Measurements from ENCODE around the gene NOTCH1. TPM values are rescaled to one million over a fixed set of nuclear protein-coding genes. Genes with fewer than 3 reads are reported as not detected.

NOTCH1 gene
- total RNA-seq, 2 experiments from 2014 or later, result 17.6 to 17.9 TPM

DNA sequence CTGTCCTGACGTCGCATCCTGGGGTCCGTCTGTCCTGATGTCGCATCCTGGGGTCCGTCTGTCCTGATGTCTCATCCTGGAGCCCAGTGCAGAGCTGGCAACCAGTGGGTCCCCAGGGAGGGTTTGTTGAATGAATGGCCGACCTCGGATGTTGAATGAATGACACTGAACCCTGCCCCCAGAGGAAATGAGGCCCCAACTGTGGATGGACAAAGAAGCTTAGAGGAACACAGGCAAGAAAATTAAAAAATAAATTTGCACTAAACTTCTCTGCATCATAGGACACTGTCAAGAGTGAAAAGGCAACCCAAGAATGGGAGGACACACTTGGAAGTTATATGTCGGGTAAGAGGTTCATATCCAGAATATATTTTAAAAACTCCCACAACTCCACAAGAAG is 47.7 kb upstream of the NOTCH1 start:
- Histone ChIP-seq H2AFZ (ENCODE audit: low read length) (no peak overlapping the region), H3K36me3 (ENCODE audit: insufficient read depth, low read length) (no peaks in the 10 kb centered on the region), H3K4me3 (ENCODE audit: low read depth, low read length, poor library complexity, severe bottlenecking) (no peak overlapping the region), H3K9me2 (ENCODE audit: insufficient read depth, low read length) (no peaks in the 10 kb centered on the region), H3K27ac (ENCODE audit: low read depth, low read length, poor library complexity, severe bottlenecking) (no peak overlapping the region), H3K79me2 (ENCODE audit: insufficient read depth, low read depth, low read length) (no peaks in the 10 kb centered on the region), H3K4me1 (ENCODE audit: insufficient read depth, low read length, poor library complexity, severe bottlenecking) (peaks cover 7% of the 10 kb centered on the region), H4K20me1 (ENCODE audit: insufficient read depth, low read length) (no peaks in the 10 kb centered on the region), H3K9me3 (ENCODE audit: low read length) (no peaks in the 10 kb centered on the region), H3K4me2 (ENCODE audit: low read length) (no peak overlapping the region)
- no peak for DNase-seq (ENCODE audit: low spot score)
- TF ChIP-seq, protein P1, sequence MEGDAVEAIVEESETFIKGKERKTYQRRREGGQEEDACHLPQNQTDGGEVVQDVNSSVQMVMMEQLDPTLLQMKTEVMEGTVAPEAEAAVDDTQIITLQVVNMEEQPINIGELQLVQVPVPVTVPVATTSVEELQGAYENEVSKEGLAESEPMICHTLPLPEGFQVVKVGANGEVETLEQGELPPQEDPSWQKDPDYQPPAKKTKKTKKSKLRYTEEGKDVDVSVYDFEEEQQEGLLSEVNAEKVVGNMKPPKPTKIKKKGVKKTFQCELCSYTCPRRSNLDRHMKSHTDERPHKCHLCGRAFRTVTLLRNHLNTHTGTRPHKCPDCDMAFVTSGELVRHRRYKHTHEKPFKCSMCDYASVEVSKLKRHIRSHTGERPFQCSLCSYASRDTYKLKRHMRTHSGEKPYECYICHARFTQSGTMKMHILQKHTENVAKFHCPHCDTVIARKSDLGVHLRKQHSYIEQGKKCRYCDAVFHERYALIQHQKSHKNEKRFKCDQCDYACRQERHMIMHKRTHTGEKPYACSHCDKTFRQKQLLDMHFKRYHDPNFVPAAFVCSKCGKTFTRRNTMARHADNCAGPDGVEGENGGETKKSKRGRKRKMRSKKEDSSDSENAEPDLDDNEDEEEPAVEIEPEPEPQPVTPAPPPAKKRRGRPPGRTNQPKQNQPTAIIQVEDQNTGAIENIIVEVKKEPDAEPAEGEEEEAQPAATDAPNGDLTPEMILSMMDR (conservative IDR thresholded peaks at IDR 0.05; ENCODE audit: low read length), result no peak
- no peak for TF ChIP-seq EZH2phosphoT487 (IDR thresholded peaks at IDR 0.05; ENCODE audit: borderline replicate concordance, low read depth, low read length)
- BruUV-seq (replicated peaks), result no TSS peak
- CTCF ChIA-PET (ENCODE audit: unreplicated experiment), result no interaction called here
- intact Hi-C loops (cut with micrococcal nuclease; ENCODE audit: unreplicated experiment), result no loop called here
- POLR2A ChIA-PET, result no interaction called here

DNA sequence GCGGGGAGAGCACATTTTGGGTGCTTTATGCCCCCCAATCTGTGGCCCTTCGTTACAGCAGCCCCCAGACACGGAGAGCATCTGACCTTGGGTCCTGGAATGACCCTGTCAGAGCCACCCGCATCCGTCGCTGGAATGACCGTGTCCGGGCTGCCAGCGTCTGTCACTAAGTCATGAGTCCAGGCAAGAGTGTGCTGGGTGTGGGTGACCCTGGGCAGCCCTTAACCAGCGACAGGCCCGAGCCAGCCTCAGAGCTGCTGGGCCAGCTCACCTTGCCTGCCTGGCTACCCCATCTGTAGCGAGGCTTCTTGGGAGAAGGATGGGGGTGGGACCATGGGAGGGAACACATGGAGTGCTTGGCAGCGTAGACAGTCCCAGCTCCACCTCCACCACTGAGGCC is 46.8 kb upstream of the NOTCH1 start:
- no TSS peak for BruUV-seq (replicated peaks)
- CTCF ChIA-PET (ENCODE audit: unreplicated experiment), result no interaction called here
- H3K4me3 ChIP-seq (ENCODE audit: low read depth, low read length, poor library complexity, severe bottlenecking), result no peak overlapping the region
- no peak overlapping the region for H3K27ac ChIP-seq (ENCODE audit: low read depth, low read length, poor library complexity, severe bottlenecking)
- no peaks in the 10 kb centered on the region for H3K36me3 ChIP-seq (ENCODE audit: insufficient read depth, low read length)
- no peaks in the 10 kb centered on the region for H3K9me2 ChIP-seq (ENCODE audit: insufficient read depth, low read length)
- TF ChIP-seq EZH2phosphoT487 (IDR thresholded peaks at IDR 0.05; ENCODE audit: borderline replicate concordance, low read depth, low read length), result no peak
- TF ChIP-seq, protein P1 (conservative IDR thresholded peaks at IDR 0.05; ENCODE audit: low read length), result no peak
- no peak overlapping the region for H2AFZ ChIP-seq (ENCODE audit: low read length)
- no peaks in the 10 kb centered on the region for H3K9me3 ChIP-seq (ENCODE audit: low read length)
- H3K79me2 ChIP-seq (ENCODE audit: insufficient read depth, low read depth, low read length), result no peaks in the 10 kb centered on the region
- POLR2A ChIA-PET, result no interaction called here
- DNase-seq (ENCODE audit: low spot score), result no peak
- intact Hi-C loops (cut with micrococcal nuclease; ENCODE audit: unreplicated experiment), result no loop called here
- no peak overlapping the region for H3K4me2 ChIP-seq (ENCODE audit: low read length)
- H3K4me1 ChIP-seq (ENCODE audit: insufficient read depth, low read length, poor library complexity, severe bottlenecking), result peaks cover 16% of the 10 kb centered on the region
- no peaks in the 10 kb centered on the region for H4K20me1 ChIP-seq (ENCODE audit: insufficient read depth, low read length)

DNA sequence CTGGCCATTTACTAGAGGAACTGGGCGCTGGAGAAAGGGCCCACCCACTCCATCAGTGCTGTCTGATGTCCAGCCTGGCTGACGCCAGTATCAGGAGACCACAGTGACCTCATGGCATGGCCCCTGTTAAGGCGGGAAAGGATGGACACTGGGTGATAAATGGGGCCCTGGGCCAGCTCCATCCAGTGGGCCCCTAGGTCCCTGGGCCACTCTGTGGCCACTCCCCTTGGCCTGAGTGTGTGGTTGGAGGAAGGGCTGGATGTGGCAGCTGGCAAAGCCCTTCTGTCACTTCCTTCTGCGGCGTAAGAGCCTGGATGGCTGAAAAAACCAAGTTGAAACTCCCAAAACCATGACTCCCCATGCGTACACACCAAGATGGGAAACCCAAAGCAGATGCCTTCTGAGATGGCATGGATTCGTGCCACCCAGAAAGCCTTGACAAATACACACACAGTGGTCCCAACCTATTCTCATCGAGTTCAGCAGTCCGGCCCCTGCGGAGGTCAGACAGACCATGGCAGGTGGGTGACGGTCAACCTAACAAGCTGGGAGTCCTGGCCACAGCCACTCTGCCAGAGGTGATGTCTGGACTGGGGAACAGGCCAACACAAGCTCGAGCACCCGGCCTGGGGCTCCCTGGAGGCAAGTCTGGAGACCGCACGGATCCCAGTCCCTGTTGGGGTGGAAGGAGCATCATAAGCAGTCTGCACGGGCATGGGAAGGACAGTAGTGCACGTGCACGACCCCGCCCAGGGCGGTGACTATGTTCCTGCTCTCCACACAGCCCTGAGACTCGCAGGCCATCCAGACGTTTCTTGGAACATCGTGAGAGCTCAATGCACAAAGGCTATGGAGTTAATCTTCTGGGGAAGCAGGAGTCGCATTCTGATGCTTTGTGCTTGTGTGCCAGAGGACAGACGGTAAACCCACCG is 45.2 kb upstream of the NOTCH1 start:
- DNase-seq (ENCODE audit: low spot score), result no peak
- Histone ChIP-seq H3K9me3 (ENCODE audit: low read length) (no peaks in the 10 kb centered on the region), H3K79me2 (ENCODE audit: insufficient read depth, low read depth, low read length) (no peaks in the 10 kb centered on the region), H3K4me2 (ENCODE audit: low read length) (no peak overlapping the region), H3K4me1 (ENCODE audit: insufficient read depth, low read length, poor library complexity, severe bottlenecking) (peaks cover 22% of the 10 kb centered on the region), H3K9me2 (ENCODE audit: insufficient read depth, low read length) (no peaks in the 10 kb centered on the region), H3K27ac (ENCODE audit: low read depth, low read length, poor library complexity, severe bottlenecking) (no peak overlapping the region), H2AFZ (ENCODE audit: low read length) (no peak overlapping the region), H3K36me3 (ENCODE audit: insufficient read depth, low read length) (no peaks in the 10 kb centered on the region), H4K20me1 (ENCODE audit: insufficient read depth, low read length) (no peaks in the 10 kb centered on the region), H3K4me3 (ENCODE audit: low read depth, low read length, poor library complexity, severe bottlenecking) (no peak overlapping the region)
- no peak for TF ChIP-seq EZH2phosphoT487 (IDR thresholded peaks at IDR 0.05; ENCODE audit: borderline replicate concordance, low read depth, low read length)
- TF ChIP-seq, protein P1 (conservative IDR thresholded peaks at IDR 0.05; ENCODE audit: low read length), result no peak
- POLR2A ChIA-PET, result interaction anchor here (0.6 kb wide), 1 partner anchor 64 kb away, joined by 3 read pairs; no protein-coding TSS in a partner anchor
- CTCF ChIA-PET (ENCODE audit: unreplicated experiment), result no interaction called here
- intact Hi-C loops (cut with micrococcal nuclease; ENCODE audit: unreplicated experiment), result no loop called here
- BruUV-seq (replicated peaks), result no TSS peak
